Heart left ventricle (tissue), 13 donors: ENCODE data around the gene DMD.

ENCODE experiments used
- POLR2A ChIP-seq, 2 donors: fragments of 450-650 bp; IDR thresholded peaks; one replicate each; pipeline ENCODE4 v1.6.1; 2017; ENCODE audit warnings: antibody characterized with exemption in 2 of 2, mild to moderate bottlenecking in 2 of 2, moderate library complexity in 2 of 2
- TF ChIP-seq, protein P1 (sequence below), 12 donors: fragments of 200-600 bp; sonication (generic) in 4 of 12; IDR thresholded peaks; one replicate each; pipeline versions ENCODE4 v1.5.0 to v1.8.0; 2018 to 2022; ENCODE audit warnings: antibody characterized with exemption in 12 of 12, mild to moderate bottlenecking in 5 of 12
- donor health status: ischemic (EF 13 %, LVEDD 7.1; RV severe dilation, severe dysfunction).
- donor health status: DM: no; HTN: yes; CAD: no.
- donor health status: DM: no; HTN: no; CAD: no.
- donor health status: ischemic (EF 25% LVEDD 6.9; RV normal size, moderate dysfunction).
- donor health status: ischemic (EF 25% LVEDD 5.7; RV mildly dilated, moderate dysfunction).
- donor health status: ischemic (EF 35%, LVEDD 5.7; RV mildly dilated, moderate dysfunction).
- donor health status: nonischemic (EF 11% LVEDD 7.7; RV severe dilation, severe dysfunction).
- donor health status: DM: yes; HTN: yes; CAD: no.
- donor health status: PGD.
- donor health status: ischemic (EF 29% LVEDD 5.4; RV normal size, mild dysfunction).
- donor health status: nonischemic (EF 23%, LVEDD 6.1; RV moderate dilation, normal function).

DNA sequence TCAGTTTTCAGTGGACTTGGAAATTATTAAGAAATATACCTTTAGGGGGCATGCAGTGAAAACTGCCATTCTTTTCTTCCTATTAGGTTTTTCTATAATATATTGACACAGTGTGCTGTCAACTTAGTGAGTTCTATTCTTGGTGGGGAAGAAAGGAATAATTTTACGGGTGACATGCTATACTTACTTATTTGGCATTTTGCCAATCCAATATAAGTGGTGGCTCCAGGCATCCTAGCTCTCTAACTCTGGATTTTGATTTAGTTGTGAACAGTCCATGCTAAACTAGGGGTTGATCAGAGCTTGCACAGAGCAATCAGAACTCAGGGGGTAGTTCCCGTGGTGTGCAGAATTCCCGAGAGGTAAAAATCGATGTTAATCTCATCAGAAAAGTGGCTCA lies 1861.8 kb downstream of the DMD start:
- TF ChIP-seq, protein P1, sequence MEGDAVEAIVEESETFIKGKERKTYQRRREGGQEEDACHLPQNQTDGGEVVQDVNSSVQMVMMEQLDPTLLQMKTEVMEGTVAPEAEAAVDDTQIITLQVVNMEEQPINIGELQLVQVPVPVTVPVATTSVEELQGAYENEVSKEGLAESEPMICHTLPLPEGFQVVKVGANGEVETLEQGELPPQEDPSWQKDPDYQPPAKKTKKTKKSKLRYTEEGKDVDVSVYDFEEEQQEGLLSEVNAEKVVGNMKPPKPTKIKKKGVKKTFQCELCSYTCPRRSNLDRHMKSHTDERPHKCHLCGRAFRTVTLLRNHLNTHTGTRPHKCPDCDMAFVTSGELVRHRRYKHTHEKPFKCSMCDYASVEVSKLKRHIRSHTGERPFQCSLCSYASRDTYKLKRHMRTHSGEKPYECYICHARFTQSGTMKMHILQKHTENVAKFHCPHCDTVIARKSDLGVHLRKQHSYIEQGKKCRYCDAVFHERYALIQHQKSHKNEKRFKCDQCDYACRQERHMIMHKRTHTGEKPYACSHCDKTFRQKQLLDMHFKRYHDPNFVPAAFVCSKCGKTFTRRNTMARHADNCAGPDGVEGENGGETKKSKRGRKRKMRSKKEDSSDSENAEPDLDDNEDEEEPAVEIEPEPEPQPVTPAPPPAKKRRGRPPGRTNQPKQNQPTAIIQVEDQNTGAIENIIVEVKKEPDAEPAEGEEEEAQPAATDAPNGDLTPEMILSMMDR (IDR thresholded peaks at IDR 0.05), result no peak
- no peak for TF ChIP-seq POLR2A (IDR thresholded peaks at IDR 0.05)
